ENCODE results near the gene MIGA1. TPM values are rescaled to one million over a fixed set of nuclear protein-coding genes. Genes with fewer than 3 reads are reported as not detected.
A peak's percentile ranks its signal among the peaks of the same experiment; 100 is the strongest.
"Not testable (repeated sequence)": the region's sequence is repeated elsewhere in the genome, so short reads cannot be mapped to it uniquely, and the experiment has no call there.

Gene MIGA1
- total and polyA plus RNA-seq, 8 donors = 1.5 to 11.0 (median 7.4) TPM

DNA sequence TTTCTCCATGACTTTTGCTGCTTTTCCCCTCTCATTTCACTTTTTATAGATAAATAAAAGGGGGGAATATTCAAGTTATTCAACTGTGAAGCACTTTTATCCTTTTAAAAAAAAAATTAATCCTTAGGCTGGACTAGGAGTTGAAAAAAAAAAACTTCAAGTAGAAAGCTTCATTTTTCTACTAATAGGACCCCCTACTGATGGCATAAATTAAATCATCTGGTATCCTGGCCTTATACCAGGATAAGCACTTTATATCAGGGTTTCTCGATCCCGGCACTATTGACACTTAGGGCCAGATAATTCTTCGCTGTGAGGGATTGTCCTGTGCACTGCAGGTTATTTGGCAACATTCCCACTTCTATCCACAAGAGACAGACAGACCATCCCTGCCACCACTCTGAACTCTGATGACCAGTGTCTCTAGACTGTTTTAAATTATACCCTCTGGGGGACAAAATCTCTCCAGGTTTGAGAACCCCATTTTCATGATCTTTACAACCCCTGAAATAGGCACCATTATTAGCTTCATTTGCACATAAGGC lies 37.4 kb upstream of the MIGA1 start:
- H3K4me1 ChIP-seq = peaks cover 0 to 6% (median 0%) of the 10 kb centered on the region in 3 donors
- no peaks in the 10 kb centered on the region for H3K27me3 ChIP-seq
- TF ChIP-seq, protein P1, sequence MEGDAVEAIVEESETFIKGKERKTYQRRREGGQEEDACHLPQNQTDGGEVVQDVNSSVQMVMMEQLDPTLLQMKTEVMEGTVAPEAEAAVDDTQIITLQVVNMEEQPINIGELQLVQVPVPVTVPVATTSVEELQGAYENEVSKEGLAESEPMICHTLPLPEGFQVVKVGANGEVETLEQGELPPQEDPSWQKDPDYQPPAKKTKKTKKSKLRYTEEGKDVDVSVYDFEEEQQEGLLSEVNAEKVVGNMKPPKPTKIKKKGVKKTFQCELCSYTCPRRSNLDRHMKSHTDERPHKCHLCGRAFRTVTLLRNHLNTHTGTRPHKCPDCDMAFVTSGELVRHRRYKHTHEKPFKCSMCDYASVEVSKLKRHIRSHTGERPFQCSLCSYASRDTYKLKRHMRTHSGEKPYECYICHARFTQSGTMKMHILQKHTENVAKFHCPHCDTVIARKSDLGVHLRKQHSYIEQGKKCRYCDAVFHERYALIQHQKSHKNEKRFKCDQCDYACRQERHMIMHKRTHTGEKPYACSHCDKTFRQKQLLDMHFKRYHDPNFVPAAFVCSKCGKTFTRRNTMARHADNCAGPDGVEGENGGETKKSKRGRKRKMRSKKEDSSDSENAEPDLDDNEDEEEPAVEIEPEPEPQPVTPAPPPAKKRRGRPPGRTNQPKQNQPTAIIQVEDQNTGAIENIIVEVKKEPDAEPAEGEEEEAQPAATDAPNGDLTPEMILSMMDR (IDR thresholded peaks at IDR 0.05) = no peak
- WGBS, 2 donors = 30 to 36% methylated on average over 3 of the region's 3 CpGs
- no peaks in the 10 kb centered on the region for H3K9me3 ChIP-seq
- DNase-seq (no peak), ATAC-seq (no peak), FAIRE-seq (no peak)
- no peak overlapping the region for H3K4me3 ChIP-seq
- no peak overlapping the region for H3K27ac ChIP-seq
- peaks cover 0 to 6% (median 3%) of the 10 kb centered on the region in 3 donors for H3K36me3 ChIP-seq
- intact Hi-C loops (cut with DNase I) = no loop called here

DNA sequence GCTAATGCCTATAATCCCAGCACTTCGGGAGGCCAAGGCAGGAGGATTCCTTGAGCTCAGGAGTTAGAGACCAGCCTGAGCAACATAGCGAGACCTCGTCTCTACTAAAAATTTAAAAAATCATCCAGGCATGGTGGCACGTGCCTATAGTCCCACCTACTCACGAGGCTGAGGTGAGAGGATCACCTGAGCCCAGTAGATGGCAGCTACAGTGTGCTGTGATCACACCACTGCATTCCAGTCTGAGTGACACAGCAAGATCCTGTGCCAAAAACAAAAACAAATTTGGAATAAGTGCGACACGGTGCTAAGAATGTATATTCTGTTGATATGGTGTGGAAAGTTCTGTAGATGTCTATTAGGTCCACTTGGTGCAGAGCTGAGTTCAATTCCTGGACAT lies 34.9 kb upstream of the MIGA1 start:
- Histone ChIP-seq H3K4me3 (no peak overlapping the region), H3K27me3 (no peaks in the 10 kb centered on the region), H3K4me1 (peaks cover 0 to 6% (median 3%) of the 10 kb centered on the region in 3 donors), H3K36me3 (no peaks in the 10 kb centered on the region), H3K27ac (no peak overlapping the region), H3K9me3 (no peaks in the 10 kb centered on the region)
- intact Hi-C loops (cut with DNase I) = no loop called here
- FAIRE-seq (no peak), ATAC-seq (peak in 1 of 4 donors; percentile 28), DNase-seq (no peak)
- TF ChIP-seq, protein P1 (IDR thresholded peaks at IDR 0.05) = no peak
- WGBS, 2 donors = 65 to 73% methylated on average over 7 of the region's 7 CpGs

DNA sequence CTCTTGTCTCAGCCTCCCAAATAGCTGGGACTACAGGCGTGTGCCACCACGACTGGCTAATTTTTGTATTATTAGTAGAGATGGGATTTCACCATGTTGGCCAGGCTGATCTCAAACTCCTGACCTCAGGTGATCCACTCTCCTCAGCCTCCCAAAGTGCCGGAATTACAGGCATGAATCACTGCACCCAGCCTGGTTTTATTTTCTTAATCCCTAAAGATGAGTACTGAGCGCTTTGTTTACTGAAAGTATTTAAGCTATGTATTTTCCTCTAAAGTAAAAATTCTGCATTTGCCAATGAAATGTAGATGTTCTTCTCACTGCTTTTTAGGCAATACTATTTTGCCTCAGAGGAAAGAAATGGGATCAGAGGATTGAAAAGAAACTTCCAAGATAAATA lies 30.0 kb upstream of the MIGA1 start:
- DNase-seq; H3K27ac ChIP-seq; H3K4me1 ChIP-seq; FAIRE-seq; H3K4me3 ChIP-seq; H3K27me3 ChIP-seq; H3K9me3 ChIP-seq; intact Hi-C loops (cut with DNase I); ATAC-seq; H3K36me3 ChIP-seq: not testable (repeated sequence)
- WGBS, 2 donors = 96 to 98% methylated on average over 4 of the region's 4 CpGs

DNA sequence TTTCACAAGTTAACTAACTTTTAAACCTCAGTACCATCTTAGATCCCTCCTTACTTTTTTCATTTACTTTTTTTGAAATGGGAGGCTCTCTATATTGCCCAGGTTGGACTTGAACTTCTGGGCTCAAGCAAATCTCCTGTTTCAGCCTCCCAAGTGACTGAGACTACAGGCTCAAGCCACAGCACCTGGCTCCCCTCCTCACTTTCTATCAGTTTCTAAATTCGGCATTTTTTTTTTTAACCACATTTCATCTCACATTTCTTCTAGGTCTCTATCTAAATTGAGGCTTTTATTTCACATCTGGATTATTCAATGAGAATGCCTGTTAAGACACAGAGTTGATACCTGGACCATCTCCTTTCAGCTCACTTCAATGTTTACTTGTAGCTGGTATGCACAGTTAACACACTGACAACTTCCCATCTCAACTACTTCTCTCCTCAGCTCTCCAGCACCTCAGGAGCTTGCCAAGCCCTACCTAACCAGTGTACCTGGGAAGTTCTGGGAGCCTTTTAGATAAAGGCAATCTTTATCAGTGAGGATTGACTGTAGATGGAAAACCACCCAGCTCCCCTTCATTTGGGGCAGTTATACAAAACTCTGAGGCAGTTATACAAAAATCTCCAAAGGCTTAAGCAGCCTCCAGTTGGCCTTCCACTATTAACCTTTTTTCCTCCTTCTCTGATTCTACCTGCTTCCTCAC lies 23.2 kb upstream of the MIGA1 start:
- Histone ChIP-seq H3K4me1 (peaks cover 0 to 21% (median 19%) of the 10 kb centered on the region in 3 donors), H3K4me3 (no peak overlapping the region), H3K36me3 (no peaks in the 10 kb centered on the region), H3K9me3 (no peaks in the 10 kb centered on the region), H3K27me3 (no peaks in the 10 kb centered on the region), H3K27ac (no peak overlapping the region)
- WGBS, 2 donors = 43 to 55% methylated on average over 1 of the region's 1 CpG
- FAIRE-seq (no peak), ATAC-seq (no peak), DNase-seq (no peak)
- intact Hi-C loops (cut with DNase I) = no loop called here
- TF ChIP-seq, protein P1 (IDR thresholded peaks at IDR 0.05) = no peak

DNA sequence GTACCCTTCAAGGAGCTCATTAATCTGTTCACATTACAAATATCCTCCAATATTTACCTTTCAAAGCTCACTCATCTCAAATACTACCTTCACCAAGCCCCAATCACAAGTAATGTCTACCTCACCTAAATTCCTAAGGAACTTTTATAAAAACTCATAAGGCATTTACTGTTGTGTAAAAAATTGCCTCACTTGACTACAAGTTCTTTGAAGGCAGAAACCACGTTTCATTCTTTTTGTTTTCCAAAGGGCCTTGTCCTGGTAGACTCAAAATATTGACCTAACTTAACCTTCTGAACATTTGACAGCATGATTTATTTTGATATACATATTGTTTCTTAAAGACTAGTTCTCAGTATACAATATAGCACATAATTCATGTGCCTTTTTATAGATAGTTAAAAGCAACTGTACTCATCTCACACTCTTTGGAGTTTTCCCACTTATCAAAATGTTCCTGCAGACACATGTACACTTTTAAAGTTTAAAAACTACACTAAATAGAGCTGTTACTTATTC lies 22.3 kb upstream of the MIGA1 start:
- Histone ChIP-seq H3K4me1 (peaks cover 0 to 21% (median 19%) of the 10 kb centered on the region in 3 donors), H3K27ac (no peak overlapping the region), H3K27me3 (no peaks in the 10 kb centered on the region), H3K9me3 (no peaks in the 10 kb centered on the region), H3K36me3 (no peaks in the 10 kb centered on the region), H3K4me3 (no peak overlapping the region)
- FAIRE-seq (no peak), DNase-seq (no peak), ATAC-seq (no peak)
- intact Hi-C loops (cut with DNase I) = no loop called here
- 17 to 18% methylated on average over 1 of the region's 1 CpG for WGBS, 2 donors
- TF ChIP-seq, protein P1 (IDR thresholded peaks at IDR 0.05) = no peak
